ENCODE results near the gene LCT.
"Not testable (repeated sequence)": the region's sequence is repeated elsewhere in the genome, so short reads cannot be mapped to it uniquely, and the experiment has no call there.

The LCT gene

GRCh38 chr2:135796606-135797005, 40.4 kb downstream of the LCT start:
- DNase-seq: no peak

- not testable (repeated sequence) for DNase-seq
Observed at GRCh38 chr2:135795641-135796040, 41.3 kb downstream of the LCT start.

DNA sequence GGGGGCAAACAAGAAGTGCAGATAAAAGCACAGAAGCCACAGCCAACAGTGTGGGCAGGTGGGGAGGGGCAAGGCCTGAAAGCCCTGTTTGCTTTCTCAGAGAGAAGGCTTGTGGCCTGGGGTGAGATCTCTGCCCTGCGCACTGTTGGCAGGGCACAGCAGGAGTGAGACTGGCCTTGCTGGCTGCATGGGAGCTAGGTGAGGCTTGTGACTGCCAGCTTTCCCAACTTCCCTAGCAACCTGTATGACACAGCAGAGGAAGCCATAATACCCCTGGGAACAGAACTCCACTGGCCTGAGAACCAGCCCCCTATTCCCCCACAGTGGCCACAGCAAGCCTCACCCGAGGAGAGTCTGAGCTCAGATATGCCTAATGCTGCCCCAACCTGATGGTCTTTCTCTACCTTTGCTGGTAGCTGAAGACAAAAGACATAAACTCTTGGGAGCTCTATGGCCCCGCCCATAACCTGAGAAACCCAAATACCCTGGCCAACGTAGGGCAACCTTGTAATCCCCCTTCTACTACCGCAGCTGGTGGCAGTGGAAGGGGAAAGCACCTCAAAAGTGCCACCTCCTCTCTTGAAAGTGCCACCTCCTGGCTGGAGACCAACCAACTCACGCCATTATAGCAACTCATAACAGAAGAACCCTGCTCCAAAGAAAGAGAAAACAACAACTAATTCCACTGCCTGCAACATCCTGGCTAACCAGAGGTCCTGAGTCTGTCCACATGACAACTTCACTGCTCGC, 44.4 kb downstream of the LCT start:
- no peak for DNase-seq

DNA sequence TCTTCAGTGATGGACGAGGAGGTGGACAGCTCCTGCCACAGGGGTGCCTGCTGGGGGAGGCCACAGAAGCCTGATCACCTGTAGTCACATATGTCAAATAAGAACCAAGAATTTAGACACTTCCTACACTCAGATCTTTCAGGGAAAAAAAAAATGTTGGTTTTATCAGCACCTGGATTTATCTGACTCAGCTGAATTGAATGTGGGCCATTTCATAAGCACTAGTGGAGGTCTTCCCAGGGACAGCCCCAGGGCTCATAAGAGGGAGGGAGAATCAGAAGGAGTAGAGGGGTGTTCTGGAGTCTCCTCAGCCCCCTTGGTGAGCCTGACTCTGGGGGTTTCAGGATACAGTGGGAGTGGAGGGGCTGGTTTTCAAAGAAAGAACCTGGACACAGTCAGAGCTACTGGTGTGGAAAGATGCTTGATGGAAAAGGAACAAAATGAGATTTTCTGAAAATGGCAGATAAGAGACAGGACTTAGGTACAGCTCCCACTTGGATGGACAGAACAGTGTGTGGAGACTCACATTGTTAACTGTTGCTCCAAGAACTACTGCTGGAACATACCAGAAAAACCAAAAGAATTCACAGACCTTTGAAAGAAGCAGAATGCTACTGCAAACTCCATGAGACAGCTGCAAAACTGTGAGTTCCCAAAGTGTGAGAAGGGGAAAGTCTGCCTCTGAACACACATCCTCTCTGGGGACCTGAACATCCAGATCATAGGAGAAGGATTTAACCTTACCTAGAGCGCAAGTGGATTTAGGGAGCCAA, 45.4 kb downstream of the LCT start:
- no peak for DNase-seq

- no peak for DNase-seq
Observed at GRCh38 chr2:135790423-135790822, 46.6 kb downstream of the LCT start.

DNA sequence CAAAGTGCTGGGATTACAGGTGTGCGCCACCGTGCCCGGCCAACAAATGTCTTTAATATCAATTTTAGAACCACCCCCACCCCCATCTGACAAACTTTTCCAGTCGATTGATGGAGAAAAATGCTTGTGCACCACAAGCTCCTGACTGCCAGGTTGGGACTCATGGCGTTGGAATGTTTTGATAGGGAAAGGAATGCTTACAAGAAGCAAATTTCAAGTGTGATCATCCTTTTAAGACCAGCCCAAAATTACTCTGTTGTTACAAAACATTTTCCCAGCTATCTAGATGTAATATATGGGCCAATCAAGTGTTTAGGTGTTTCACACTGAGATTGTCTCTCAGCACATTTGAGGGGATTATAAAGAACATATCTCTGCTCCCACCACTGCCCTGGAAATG, 50.2 kb downstream of the LCT start:
- no peak for DNase-seq

- no peak for DNase-seq
Observed at GRCh38 chr2:135785032-135785431, 52.0 kb downstream of the LCT start.

- no peak for DNase-seq
Observed at GRCh38 chr2:135783439-135783838, 53.5 kb downstream of the LCT start.

DNA sequence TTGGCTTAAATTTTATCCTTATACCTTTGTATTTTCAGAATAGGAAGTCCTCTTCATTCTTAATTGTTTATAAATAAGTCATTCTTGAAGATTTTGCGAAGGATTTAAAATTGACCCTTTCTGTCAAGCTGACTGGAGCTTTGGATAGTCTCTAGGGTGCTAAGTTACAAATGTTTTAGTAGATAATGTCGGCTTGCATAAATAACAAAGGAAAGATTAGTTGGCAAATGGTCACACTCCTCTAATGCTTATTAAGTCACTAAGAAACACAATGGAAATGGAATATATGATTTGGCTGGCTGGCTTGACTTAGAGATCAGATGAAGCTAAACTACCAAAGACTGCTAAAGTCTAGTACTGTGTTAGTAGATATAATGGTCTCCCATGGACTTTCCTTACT, 54.8 kb downstream of the LCT start:
- no peak for DNase-seq

DNA sequence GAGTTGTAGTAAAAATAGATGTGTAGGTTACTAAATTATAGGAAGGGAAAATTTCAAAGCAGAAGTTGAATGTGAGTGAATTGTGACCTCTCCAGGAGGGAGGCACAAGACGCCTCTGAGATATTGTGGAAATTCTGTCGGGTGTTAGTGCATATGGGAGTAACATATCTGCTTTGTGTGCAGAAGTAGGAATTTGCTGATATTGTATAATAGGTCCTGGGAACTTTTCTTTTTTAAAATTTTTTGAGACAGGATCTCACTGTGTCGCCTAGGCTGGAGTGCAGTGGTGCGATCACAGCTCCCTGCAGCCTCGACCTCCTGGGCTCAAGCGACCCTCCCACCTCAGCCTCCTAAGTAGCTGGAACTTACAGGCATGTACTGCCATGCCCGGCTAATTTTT, 60.6 kb downstream of the LCT start:
- DNase-seq: no peak

DNA sequence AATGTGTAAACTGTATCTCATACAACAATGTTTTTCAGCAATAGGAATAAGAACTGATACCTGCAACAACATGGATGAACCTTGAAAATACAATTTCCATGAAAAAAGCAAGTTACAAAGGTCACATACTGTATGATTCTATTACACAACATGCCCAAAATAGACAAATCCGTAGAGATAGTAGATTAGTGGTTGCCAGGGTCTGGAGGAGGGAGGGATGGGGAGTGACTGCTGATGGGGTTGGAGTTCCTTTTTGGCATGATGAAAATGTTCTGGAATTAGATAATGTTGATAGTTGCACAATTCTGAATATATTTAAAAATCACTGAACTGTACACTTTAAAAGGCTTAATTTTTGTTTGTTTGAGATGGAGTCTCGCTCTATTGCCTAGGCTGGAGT, 61.6 kb downstream of the LCT start:
- DNase-seq: no peak

GRCh38 chr2:135773917-135774316, 63.1 kb downstream of the LCT start:
- no peak for DNase-seq

DNA sequence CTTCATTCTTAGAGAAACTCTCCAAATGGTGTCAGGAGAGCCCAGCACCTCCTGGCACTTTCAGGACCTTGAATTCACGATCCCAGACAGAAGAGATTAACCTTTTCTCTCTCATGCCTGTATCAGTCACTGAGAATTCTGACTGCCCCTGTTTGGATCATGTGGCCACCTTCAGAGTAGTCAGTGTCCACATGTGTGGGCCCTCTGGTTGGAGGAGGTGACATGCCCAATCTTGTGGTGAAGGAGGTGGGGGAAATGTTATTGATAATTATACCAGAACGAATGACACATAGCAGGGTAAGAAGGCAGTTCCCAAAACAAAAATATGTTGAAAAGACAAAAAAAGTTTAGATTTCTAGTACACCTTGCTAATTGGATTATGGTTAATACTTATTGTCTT, 63.7 kb downstream of the LCT start:
- no peak for DNase-seq

GRCh38 chr2:135768863-135769262, 68.1 kb downstream of the LCT start:
- no peak for DNase-seq

GRCh38 chr2:135762530-135762929, 74.5 kb downstream of the LCT start:
- no peak for DNase-seq

GRCh38 chr2:135762022-135762421, 75.0 kb downstream of the LCT start:
- DNase-seq: no peak

DNA sequence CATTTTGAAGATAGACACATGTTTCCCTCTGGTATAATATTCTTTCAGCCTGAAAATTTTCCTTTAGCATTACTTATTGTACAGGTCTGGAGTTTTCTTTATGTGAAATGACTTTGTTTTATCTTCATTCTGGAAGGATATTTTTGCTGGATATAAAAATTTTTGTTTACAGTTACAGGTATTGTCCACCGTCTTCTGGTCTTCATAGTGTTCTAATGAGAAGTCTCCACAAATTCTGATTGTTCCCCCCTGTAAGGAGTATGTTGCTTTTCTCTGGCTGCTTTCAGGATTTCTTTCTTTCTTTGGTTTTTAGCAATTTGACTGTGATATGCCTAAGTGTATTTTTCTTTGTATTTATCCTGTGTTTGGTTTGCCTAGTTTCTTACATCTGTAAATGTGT, 80.3 kb downstream of the LCT start:
- no peak for DNase-seq

DNA sequence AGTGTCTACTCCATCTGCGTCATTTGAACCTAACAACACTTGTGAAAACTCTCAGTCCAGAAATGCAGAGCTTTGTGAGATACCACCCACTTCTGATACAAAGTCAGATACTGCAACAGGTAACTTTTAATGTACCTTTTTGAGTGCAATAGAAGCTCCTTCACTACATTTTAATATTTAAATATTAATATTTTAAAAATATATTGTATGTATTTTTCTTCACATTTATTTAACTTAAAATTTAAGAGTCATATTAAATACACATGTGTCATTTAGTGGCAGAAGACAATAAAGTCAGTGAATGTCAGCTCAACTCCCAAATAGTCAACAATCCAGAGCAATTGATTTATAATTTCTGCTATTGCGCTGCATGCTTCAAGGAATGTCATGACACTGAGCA, 81.4 kb downstream of the LCT start:
- no peak for DNase-seq

DNA sequence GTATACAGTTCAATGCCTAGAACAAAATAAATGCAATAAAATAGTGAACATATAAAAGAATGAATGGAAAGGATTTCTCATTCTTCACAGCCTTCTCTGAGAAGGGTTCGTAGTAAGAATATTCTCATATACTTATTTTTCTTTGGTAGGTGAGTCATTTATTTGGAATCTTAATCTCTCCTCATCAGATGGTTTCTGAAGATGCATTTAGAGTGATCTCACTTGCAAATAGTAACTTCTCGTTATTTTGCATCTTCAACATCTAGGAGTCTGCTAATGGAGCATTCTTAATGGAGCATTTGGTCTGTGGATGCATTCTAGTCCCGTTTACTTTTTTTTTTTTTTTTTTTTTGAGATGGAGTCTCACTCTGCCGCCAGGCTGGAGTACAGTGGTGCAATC, 91.4 kb downstream of the LCT start:
- no peak for DNase-seq

- no peak for DNase-seq
Observed at GRCh38 chr2:135744760-135745314, 92.1 kb downstream of the LCT start.

GRCh38 chr2:135743860-135744259, 93.1 kb downstream of the LCT start:
- no peak for DNase-seq

- DNase-seq: peak; percentile 14
Observed at GRCh38 chr2:135742325-135742757, 94.6 kb downstream of the LCT start.

- DNase-seq: peak; percentile 96
Observed at GRCh38 chr2:135741395-135742324, 95.3 kb downstream of the LCT start, which contains the start of gene UBXN4. UBXN4 (plus strand) TSS chr2:135741855; CDS start chr2:135741930, 75 bp downstream.
